H1 (cell line): Measurements from ENCODE around the gene PCDHA1. TPM values are rescaled to one million over a fixed set of nuclear protein-coding genes. Genes with fewer than 3 reads are reported as not detected.

Experiments used
- CTCF ChIA-PET: fragments of 300-600 bp; sonication (Branson Sonifier 250); formaldehyde crosslinking; loops from one replicate; lab custom pipeline; 2021; ENCODE audit not compliant: partially characterized antibody; lab: Charles Lee
- POLR2A ChIA-PET: fragments of 300-600 bp; sonication (Branson Sonifier 250); formaldehyde crosslinking; loops from one replicate; lab custom pipeline; 2021; ENCODE audit warnings: inconsistent platforms; ENCODE audit not compliant: partially characterized antibody; lab: Charles Lee
- DNase-seq, 2 experiments: peaks; one replicate each; pipeline versions ENCODE4 v3.0.0 to v3.0.0-alpha.2; 2010 to 2022; ENCODE audit warnings: low spot score in 2 of 2, low read depth in 1 of 2, mixed read lengths in 1 of 2
- FAIRE-seq: peaks from 2 replicates; lab custom pipeline; 2011; peaks lifted over from hg19 to GRCh38; lab: Jason Lieb, UNC
- H2AFZ ChIP-seq: 2 replicates; pipeline ENCODE4 v1.8.1; 2012; ENCODE audit warnings: low read length, inconsistent platforms
- H2AK5ac ChIP-seq: 2 replicates; pipeline ENCODE4 v1.6.1; 2013; ENCODE audit warnings: low read depth, low read length
- H2BK120ac ChIP-seq: replicated peaks from 2 replicates; pipeline ENCODE3; 2013; ENCODE audit warnings: low read depth, low read length, inconsistent platforms
- H2BK12ac ChIP-seq: 2 replicates; pipeline ENCODE4 v1.6.1; 2013; ENCODE audit warnings: low read depth, low read length
- H2BK15ac ChIP-seq: 2 replicates; pipeline ENCODE4 v1.6.1; 2013; ENCODE audit warnings: low read length
- H2BK20ac ChIP-seq: 2 replicates; pipeline ENCODE4 v1.6.1; 2013; ENCODE audit warnings: low read length
- H2BK5ac ChIP-seq: 2 replicates; pipeline ENCODE4 v1.6.1; 2013; ENCODE audit warnings: low read depth, low read length
- H3K14ac ChIP-seq: 2 replicates; pipeline ENCODE4 v1.6.1; 2013; ENCODE audit warnings: inconsistent platforms; ENCODE audit not compliant: insufficient read length
- H3K18ac ChIP-seq: 2 replicates; pipeline ENCODE4 v1.6.1; 2013; ENCODE audit warnings: low read length; ENCODE audit errors: extremely low read depth
- H3K23ac ChIP-seq: 2 replicates; pipeline ENCODE4 v1.6.1; 2013; ENCODE audit warnings: inconsistent platforms; ENCODE audit not compliant: insufficient read length
- H3K23me2 ChIP-seq: 2 replicates; pipeline ENCODE4 v1.6.1; 2013; ENCODE audit warnings: low read depth, low read length
- H3K27ac ChIP-seq: 2 replicates; pipeline ENCODE4 v1.6.1; 2011; ENCODE audit warnings: low read depth, low read length, inconsistent platforms
- H3K27me3 ChIP-seq, 4 experiments: replicated peaks in 1 of 4; 1 replicate in 1 of 4; 2 replicates in 3 of 4; pipeline versions ENCODE4 v1.6.1 to v1.8.1; 2011 to 2013; ENCODE audit warnings: low read length in 3 of 4, mild to moderate bottlenecking in 3 of 4, inconsistent platforms in 2 of 4, mixed read lengths in 2 of 4, moderate library complexity in 1 of 4; ENCODE audit not compliant: control insufficient read depth in 3 of 4, insufficient read depth in 3 of 4; ENCODE audit errors: extremely low read depth in 1 of 4
- H3K36me3 ChIP-seq, 4 experiments: 2 replicates each; pipeline versions ENCODE4 v1.6.1 to v1.8.1; 2011 to 2013; ENCODE audit warnings: mild to moderate bottlenecking in 4 of 4, low read length in 3 of 4, moderate library complexity in 2 of 4, control low read depth in 1 of 4, inconsistent platforms in 1 of 4; ENCODE audit not compliant: insufficient read depth in 4 of 4, control insufficient read depth in 2 of 4
- H3K4ac ChIP-seq: replicated peaks from 2 replicates; pipeline ENCODE3; 2013; ENCODE audit warnings: low read length, low read depth, mixed read lengths, inconsistent platforms; ENCODE audit not compliant: insufficient read length
- H3K4me1 ChIP-seq, 4 experiments: replicated peaks in 1 of 4; 1 replicate in 1 of 4; 2 replicates in 3 of 4; pipeline versions ENCODE4 v1.6.1 to v1.8.1; 2011 to 2013; ENCODE audit warnings: low read length in 3 of 4, inconsistent platforms in 2 of 4, mixed read lengths in 1 of 4; ENCODE audit not compliant: insufficient read depth in 4 of 4, control insufficient read depth in 3 of 4
- H3K4me2 ChIP-seq, 2 experiments: 2 replicates each; pipeline versions ENCODE4 v1.6.1 to v1.8.1; 2011 to 2013; ENCODE audit warnings: low read depth in 2 of 2, low read length in 2 of 2, control low read depth in 1 of 2, inconsistent platforms in 1 of 2, mild to moderate bottlenecking in 1 of 2; ENCODE audit not compliant: insufficient read depth in 1 of 2
- H3K4me3 ChIP-seq, 4 experiments: fragments of 200-600, 300-600 bp in 1 of 4; sonication (generic), shearing (Covaris generic), sonication (Bioruptor Twin) in 1 of 4; 2 replicates each; pipeline versions ENCODE4 v1.5.1 to v1.8.1; 2011 to 2016; ENCODE audit warnings: low read length in 4 of 4, low read depth in 3 of 4, control low read depth in 2 of 4, inconsistent platforms in 2 of 4, mild to moderate bottlenecking in 2 of 4, mixed read lengths in 1 of 4, moderate library complexity in 1 of 4; ENCODE audit not compliant: insufficient read depth in 2 of 4; ENCODE audit errors: extremely low read depth in 1 of 4
- H3K56ac ChIP-seq: replicated peaks from 2 replicates; pipeline ENCODE3; 2013; ENCODE audit warnings: low read depth, mild to moderate bottlenecking, mixed read lengths, low read length, inconsistent platforms; ENCODE audit not compliant: insufficient read length
- H3K79me1 ChIP-seq: 2 replicates; pipeline ENCODE4 v1.6.1; 2013; ENCODE audit warnings: low read depth, low read length, control low read depth
- H3K79me2 ChIP-seq, 2 experiments: 2 replicates each; pipeline versions ENCODE4 v1.6.1 to v1.8.1; 2012 to 2013; ENCODE audit warnings: low read length in 2 of 2, mild to moderate bottlenecking in 2 of 2, inconsistent platforms in 1 of 2; ENCODE audit not compliant: insufficient read depth in 2 of 2, control insufficient read depth in 1 of 2
- H3K9ac ChIP-seq, 4 experiments: replicated peaks in 1 of 4; 1 replicate in 1 of 4; 2 replicates in 3 of 4; pipeline versions ENCODE4 v1.6.1 to v1.8.1; 2011 to 2013; ENCODE audit warnings: low read depth in 3 of 4, low read length in 3 of 4, control low read depth in 2 of 4, mild to moderate bottlenecking in 2 of 4, moderate library complexity in 2 of 4, inconsistent platforms in 1 of 4; ENCODE audit errors: extremely low read depth in 1 of 4
- H3K9me3 ChIP-seq, 2 experiments: 2 replicates each; pipeline versions ENCODE4 v1.6.1 to v1.8.1; 2012 to 2013; ENCODE audit warnings: mild to moderate bottlenecking in 2 of 2, moderate library complexity in 2 of 2, control low read depth in 1 of 2, inconsistent platforms in 1 of 2, low read depth in 1 of 2, low read length in 1 of 2, mixed read lengths in 1 of 2; ENCODE audit not compliant: insufficient read depth in 2 of 2
- H4K20me1 ChIP-seq, 2 experiments: replicated peaks in 1 of 2; 2 replicates each; pipeline versions ENCODE3 to v1.8.1; 2011 to 2013; ENCODE audit warnings: inconsistent platforms in 2 of 2, low read length in 2 of 2, mild to moderate bottlenecking in 1 of 2; ENCODE audit not compliant: insufficient read depth in 2 of 2, control insufficient read depth in 1 of 2
- H4K5ac ChIP-seq: 2 replicates; pipeline ENCODE4 v1.6.1; 2013; ENCODE audit warnings: low read length, low read depth, mixed read lengths, inconsistent platforms; ENCODE audit not compliant: insufficient read length
- H4K8ac ChIP-seq: 2 replicates; pipeline ENCODE4 v1.8.0; 2013; ENCODE audit warnings: mild to moderate bottlenecking, moderate library complexity, low read length, inconsistent platforms; ENCODE audit not compliant: insufficient read depth; ENCODE audit errors: extremely low read depth
- H4K91ac ChIP-seq: replicated peaks from 2 replicates; pipeline ENCODE3; 2013; ENCODE audit warnings: low read length, mixed read lengths, inconsistent platforms; ENCODE audit not compliant: insufficient read length
- BCL11A ChIP-seq, 2 experiments: IDR thresholded peaks; one replicate each; pipeline ENCODE4 v1.6.1; 2011; ENCODE audit warnings: low read depth in 2 of 2, low read length in 2 of 2, mild to moderate bottlenecking in 2 of 2
- FOSL1 ChIP-seq: IDR thresholded peaks from 2 replicates; pipeline ENCODE4 v1.6.1; 2011; ENCODE audit warnings: mild to moderate bottlenecking, low read depth, low read length, moderate library complexity; ENCODE audit not compliant: insufficient read depth
- RAD21 ChIP-seq, 2 experiments: IDR thresholded peaks in 1 of 2; conservative IDR thresholded peaks in 1 of 2; 2 replicates each; pipeline ENCODE4 v1.6.1; 2011; ENCODE audit warnings: low read depth in 2 of 2, low read length in 2 of 2, improper control_type of control experiment in 1 of 2, inconsistent platforms in 1 of 2, mild to moderate bottlenecking in 1 of 2, moderate library complexity in 1 of 2
- SRF ChIP-seq: IDR thresholded peaks from 2 replicates; pipeline ENCODE4 v1.6.1; 2011; ENCODE audit warnings: mild to moderate bottlenecking, low read depth, low read length, moderate library complexity
- WGBS, 2 experiments: shearing (Covaris generic) in 1 of 2; methylation state at CpG; one replicate each; pipeline versions ENCODE4 v1.1.6 to v1.1.7; 2013 to 2015; ENCODE audit warnings: low lambda C conversion rate in 2 of 2, mixed read lengths in 2 of 2, inconsistent platforms in 1 of 2, low coverage in 1 of 2, missing lambda C conversion rate in 1 of 2; ENCODE audit not compliant: insufficient replicate concordance in 2 of 2, insufficient coverage in 1 of 2, insufficient read length in 1 of 2; ENCODE audit errors: extremely low coverage in 1 of 2, missing lambda C conversion rate in 1 of 2; 5-methylcytosine and 5-hydroxymethylcytosine counted together
- polyA plus RNA-seq, 7 experiments: library from polyadenylated mRNA; depleted of rRNA in 3 of 7; stranded (reverse) in 5 of 7; unstranded in 2 of 7; fragments of >200 nt in 5 of 7; fragments of 200-250 nt in 2 of 7; gene quantifications; 1 replicate in 5 of 7; 2 replicates in 1 of 7; 4 replicates in 1 of 7; pipeline versions ENCODE4 v1.2.1 to v1.2.3, GENCODE V29; 2011 to 2013; ENCODE audit warnings: missing spikeins in 2 of 7, mixed read lengths in 2 of 7
- total RNA-seq: library from RNA; stranded (reverse); fragmentation: NEBNext Ultra II Directional; extraction: Animal tissue kit (Norgen Biotek cat#: 25700); gene quantifications from 2 replicates; pipeline ENCODE4 v1.2.1, GENCODE V29; 2021

PCDHA1 gene
- total and polyA plus RNA-seq, 2 of the 8 experiments (the other 6 are each of a cell fraction or from before 2014, with no cell fraction given) = 0.23 to 0.50 TPM

- Histone ChIP-seq H3K9ac (no peak overlapping the region), H2BK12ac (0 out of 2 replicates have a peak overlapping the region, but pooled peaks have one; percentile 55), H2BK15ac (no peak overlapping the region), H2AFZ (no peak overlapping the region), H3K4me2 (no peak overlapping the region; a peak in 1 of 4 replicates), H3K36me3 (no peaks in the 10 kb centered on the region), H3K23ac (no peak overlapping the region), H3K4ac (no peak overlapping the region), H3K23me2 (no peaks in the 10 kb centered on the region), H4K91ac (no peak overlapping the region), H3K27me3 (no peaks in the 10 kb centered on the region), H4K8ac (no peak overlapping the region), H3K4me1 (peaks cover 6 to 28% (median 13%) of the 10 kb centered on the region in 4 experiments; a peak in 6 of 7 replicates), H4K20me1 (no peaks in the 10 kb centered on the region), H3K18ac (no peak overlapping the region), H3K4me3 (peak overlapping the region in 1 of 4 experiments; percentile 2; a peak in 2 of 8 replicates), H3K9me3 (no peaks in the 10 kb centered on the region), H3K14ac (no peak overlapping the region), H2BK5ac (no peak overlapping the region), H2AK5ac (no peak overlapping the region), H3K27ac (no peak overlapping the region), H3K79me1 (no peaks in the 10 kb centered on the region), H2BK120ac (no peak overlapping the region), H2BK20ac (0 out of 2 replicates have a peak overlapping the region, but pooled peaks have one; percentile 8), H3K79me2 (no peaks in the 10 kb centered on the region), H4K5ac (no peak overlapping the region), H3K56ac (no peak overlapping the region)
- FAIRE-seq (peak; percentile 32), DNase-seq (no peak)
- ChIA-PET CTCF (interaction anchor here (1.0 to 9.0 kb wide), 9 partner anchors 14 to 114 kb away, joined by 3 to 50 read pairs (median 4); partner anchors contain the start of gene PCDHAC1), POLR2A (interaction anchor here (1.1 to 8.5 kb wide), 6 partner anchors 10 to 61 kb away, joined by 3 to 155 read pairs (median 8); partner anchors contain the start of gene PCDHAC2)
- TF ChIP-seq BCL11A (IDR thresholded peaks at IDR 0.05; ENCODE audit: low read depth in 2 of 2, low read length in 2 of 2) (no peak), SRF (peak; percentile 46; the same call in 1 of the 2 replicates), FOSL1 (no peak), RAD21 (IDR thresholded peaks at IDR 0.05 in 1 of 2, conservative IDR thresholded peaks at IDR 0.05 in 1 of 2; ENCODE audit: low read depth in 2 of 2, low read length in 2 of 2) (no peak)
- WGBS, 2 experiments = 73% methylated on average over 5 of the region's 5 CpGs; no CpG with 5 or more reads in 1 of the 2 experiments
Observed at GRCh38 chr5:140988100-140988499, 202.2 kb downstream of the PCDHA1 start.
